ENCODE measurements around the gene EPHB1. TPM values are rescaled to one million over a fixed set of nuclear protein-coding genes. Genes with fewer than 3 reads are reported as not detected.

The EPHB1 gene
- total RNA-seq, 1 donor from 2014 or later = 1.8 TPM

GRCh38 chr3:135137296-135137695 is 342.2 kb downstream of the EPHB1 start:
- Mint-ChIP-seq H3K9me3 (ENCODE audit: low read depth) (no peaks in the 10 kb centered on the region), H3K27ac (no peak overlapping the region), H3K4me1 (ENCODE audit: low read depth) (no peaks in the 10 kb centered on the region), H3K4me3 (ENCODE audit: low read depth) (no peak overlapping the region), H3K27me3 (no peaks in the 10 kb centered on the region), H3K36me3 (ENCODE audit: insufficient read depth) (no peaks in the 10 kb centered on the region)
- DNase-seq (ENCODE audit: low spot score, unreplicated experiment) = no peak
- TF ChIP-seq, protein P1, sequence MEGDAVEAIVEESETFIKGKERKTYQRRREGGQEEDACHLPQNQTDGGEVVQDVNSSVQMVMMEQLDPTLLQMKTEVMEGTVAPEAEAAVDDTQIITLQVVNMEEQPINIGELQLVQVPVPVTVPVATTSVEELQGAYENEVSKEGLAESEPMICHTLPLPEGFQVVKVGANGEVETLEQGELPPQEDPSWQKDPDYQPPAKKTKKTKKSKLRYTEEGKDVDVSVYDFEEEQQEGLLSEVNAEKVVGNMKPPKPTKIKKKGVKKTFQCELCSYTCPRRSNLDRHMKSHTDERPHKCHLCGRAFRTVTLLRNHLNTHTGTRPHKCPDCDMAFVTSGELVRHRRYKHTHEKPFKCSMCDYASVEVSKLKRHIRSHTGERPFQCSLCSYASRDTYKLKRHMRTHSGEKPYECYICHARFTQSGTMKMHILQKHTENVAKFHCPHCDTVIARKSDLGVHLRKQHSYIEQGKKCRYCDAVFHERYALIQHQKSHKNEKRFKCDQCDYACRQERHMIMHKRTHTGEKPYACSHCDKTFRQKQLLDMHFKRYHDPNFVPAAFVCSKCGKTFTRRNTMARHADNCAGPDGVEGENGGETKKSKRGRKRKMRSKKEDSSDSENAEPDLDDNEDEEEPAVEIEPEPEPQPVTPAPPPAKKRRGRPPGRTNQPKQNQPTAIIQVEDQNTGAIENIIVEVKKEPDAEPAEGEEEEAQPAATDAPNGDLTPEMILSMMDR (IDR thresholded peaks at IDR 0.05; ENCODE audit: unreplicated experiment) = no peak

GRCh38 chr3:135138776-135139175 is 343.7 kb downstream of the EPHB1 start:
- H3K4me1 Mint-ChIP-seq (ENCODE audit: low read depth) = no peaks in the 10 kb centered on the region
- DNase-seq (ENCODE audit: low spot score, unreplicated experiment) = no peak
- H3K36me3 Mint-ChIP-seq (ENCODE audit: insufficient read depth) = no peaks in the 10 kb centered on the region
- H3K9me3 Mint-ChIP-seq (ENCODE audit: low read depth) = no peaks in the 10 kb centered on the region
- no peaks in the 10 kb centered on the region for H3K27me3 Mint-ChIP-seq
- H3K27ac Mint-ChIP-seq = no peak overlapping the region
- TF ChIP-seq, protein P1 (IDR thresholded peaks at IDR 0.05; ENCODE audit: unreplicated experiment) = no peak
- no peak overlapping the region for H3K4me3 Mint-ChIP-seq (ENCODE audit: low read depth)

DNA sequence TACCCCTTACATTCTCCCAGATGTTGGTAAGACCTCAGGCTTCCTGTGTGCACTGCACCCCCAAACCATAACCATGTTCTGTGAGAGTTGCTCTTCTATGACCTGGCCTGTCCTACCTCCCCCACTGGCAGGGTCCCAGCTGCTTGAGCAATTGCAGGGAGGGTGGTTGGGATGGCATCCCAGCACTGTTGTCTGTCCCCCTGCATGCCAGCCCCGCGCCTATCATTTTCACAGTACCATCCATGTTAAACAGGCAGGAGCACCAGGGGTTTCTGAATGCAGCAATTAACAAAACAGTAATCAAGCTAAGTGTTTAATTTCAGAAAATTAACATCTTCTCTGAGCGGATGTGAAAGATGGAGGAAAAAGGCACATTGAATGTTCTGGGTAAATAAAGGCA is 345.5 kb downstream of the EPHB1 start:
- Mint-ChIP-seq H3K4me1 (ENCODE audit: low read depth) (no peaks in the 10 kb centered on the region), H3K27ac (no peak overlapping the region), H3K27me3 (no peaks in the 10 kb centered on the region), H3K4me3 (ENCODE audit: low read depth) (no peak overlapping the region), H3K9me3 (ENCODE audit: low read depth) (no peaks in the 10 kb centered on the region), H3K36me3 (ENCODE audit: insufficient read depth) (no peaks in the 10 kb centered on the region)
- DNase-seq (ENCODE audit: low spot score, unreplicated experiment) = no peak
- TF ChIP-seq, protein P1 (IDR thresholded peaks at IDR 0.05; ENCODE audit: unreplicated experiment) = no peak

GRCh38 chr3:135141160-135141559 is 346.1 kb downstream of the EPHB1 start:
- H3K27me3 Mint-ChIP-seq = no peaks in the 10 kb centered on the region
- no peaks in the 10 kb centered on the region for H3K4me1 Mint-ChIP-seq (ENCODE audit: low read depth)
- TF ChIP-seq, protein P1 (IDR thresholded peaks at IDR 0.05; ENCODE audit: unreplicated experiment) = no peak
- no peaks in the 10 kb centered on the region for H3K9me3 Mint-ChIP-seq (ENCODE audit: low read depth)
- no peak overlapping the region for H3K27ac Mint-ChIP-seq
- H3K36me3 Mint-ChIP-seq (ENCODE audit: insufficient read depth) = no peaks in the 10 kb centered on the region
- DNase-seq (ENCODE audit: low spot score, unreplicated experiment) = no peak
- no peak overlapping the region for H3K4me3 Mint-ChIP-seq (ENCODE audit: low read depth)

DNA sequence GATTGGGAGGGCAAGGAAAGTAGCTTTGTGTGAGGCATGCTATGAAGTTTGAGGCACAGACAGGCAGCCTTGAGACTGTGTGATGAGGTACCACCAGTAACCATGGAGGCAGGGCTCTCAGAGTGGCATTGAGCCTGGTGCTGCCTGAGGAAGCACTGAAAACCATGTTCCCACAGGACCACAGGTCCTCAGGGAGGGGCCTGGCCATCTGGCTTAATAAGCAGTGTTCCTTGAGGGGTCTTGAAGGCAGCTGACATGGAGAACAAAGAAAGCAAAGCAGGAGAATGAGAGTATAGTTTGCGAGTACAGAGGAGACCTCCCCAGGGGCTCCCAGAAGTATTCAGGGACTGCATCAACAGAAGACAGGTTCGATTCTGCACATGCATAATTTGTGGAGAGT is 346.6 kb downstream of the EPHB1 start:
- no peak for DNase-seq (ENCODE audit: low spot score, unreplicated experiment)
- no peak overlapping the region for H3K4me3 Mint-ChIP-seq (ENCODE audit: low read depth)
- no peaks in the 10 kb centered on the region for H3K4me1 Mint-ChIP-seq (ENCODE audit: low read depth)
- H3K27me3 Mint-ChIP-seq = no peaks in the 10 kb centered on the region
- TF ChIP-seq, protein P1 (IDR thresholded peaks at IDR 0.05; ENCODE audit: unreplicated experiment) = no peak
- no peaks in the 10 kb centered on the region for H3K36me3 Mint-ChIP-seq (ENCODE audit: insufficient read depth)
- no peaks in the 10 kb centered on the region for H3K9me3 Mint-ChIP-seq (ENCODE audit: low read depth)
- H3K27ac Mint-ChIP-seq = no peak overlapping the region
